HG02938 (cell line): ENCODE data around the gene GGT6.
"Not testable (repeated sequence)": the region's sequence is repeated elsewhere in the genome, so short reads cannot be mapped to it uniquely, and the experiment has no call there.

Experiments used
- ATAC-seq: cut with Tn5 transposase; IDR thresholded peaks from one replicate; pipeline ENCODE4 v1.9.1; 2021; ENCODE audit warnings: mild to moderate bottlenecking, moderate library complexity; ENCODE audit not compliant: unreplicated experiment

Gene GGT6, protein sequence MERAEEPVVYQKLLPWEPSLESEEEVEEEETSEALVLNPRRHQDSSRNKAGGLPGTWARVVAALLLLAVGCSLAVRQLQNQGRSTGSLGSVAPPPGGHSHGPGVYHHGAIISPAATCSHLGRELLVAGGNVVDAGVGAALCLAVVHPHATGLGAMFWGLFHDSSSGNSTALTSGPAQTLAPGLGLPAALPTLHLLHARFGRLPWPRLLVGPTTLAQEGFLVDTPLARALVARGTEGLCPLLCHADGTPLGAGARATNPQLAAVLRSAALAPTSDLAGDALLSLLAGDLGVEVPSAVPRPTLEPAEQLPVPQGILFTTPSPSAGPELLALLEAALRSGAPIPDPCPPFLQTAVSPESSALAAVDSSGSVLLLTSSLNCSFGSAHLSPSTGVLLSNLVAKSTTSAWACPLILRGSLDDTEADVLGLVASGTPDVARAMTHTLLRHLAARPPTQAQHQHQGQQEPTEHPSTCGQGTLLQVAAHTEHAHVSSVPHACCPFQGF

DNA sequence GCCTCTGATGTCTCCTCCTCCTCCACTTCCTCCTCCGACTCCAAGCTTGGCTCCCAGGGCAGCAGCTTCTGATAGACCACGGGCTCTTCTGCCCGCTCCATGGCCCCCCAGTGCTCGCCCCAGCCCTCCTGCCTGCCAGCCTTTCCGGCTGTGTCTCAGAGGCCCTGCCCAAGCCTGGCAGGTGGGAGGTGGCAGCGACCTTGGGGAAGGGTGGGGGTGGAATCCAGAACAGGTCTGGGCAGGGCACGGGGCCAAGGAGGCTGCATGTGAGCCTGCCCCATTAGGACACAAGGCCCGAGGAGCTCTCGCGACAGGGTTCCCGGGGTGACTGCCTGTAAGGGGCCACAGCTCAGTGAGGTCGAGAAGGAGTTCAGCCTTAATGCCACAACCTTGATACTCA, at the start of gene GGT6:
Gene GGT6, minus strand, starts transcription at position 157 of the 400 bp plus-strand sequence. Its CDS starts 56 bp downstream, at position 101.
- no peak for ATAC-seq

DNA sequence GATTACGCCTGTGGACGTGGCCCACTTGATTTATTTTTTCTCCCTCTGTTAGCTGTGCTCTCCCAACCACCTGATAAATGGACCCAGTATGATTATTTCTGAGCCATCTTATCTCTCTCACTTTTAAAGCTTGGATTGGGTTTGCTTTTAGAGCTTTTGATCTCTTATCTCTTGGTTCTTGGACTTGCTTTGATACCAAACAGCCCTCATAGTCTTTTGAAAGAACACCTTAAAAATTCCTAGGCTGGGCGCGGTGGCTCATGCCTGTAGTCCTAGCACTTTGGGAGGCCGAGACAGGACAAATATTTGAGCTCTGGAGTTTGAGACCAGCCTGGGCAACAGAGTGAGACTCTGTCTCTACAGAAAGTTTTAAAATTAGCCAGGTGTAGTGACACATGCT, 49.8 kb upstream of the GGT6 start:
- no peak for ATAC-seq

DNA sequence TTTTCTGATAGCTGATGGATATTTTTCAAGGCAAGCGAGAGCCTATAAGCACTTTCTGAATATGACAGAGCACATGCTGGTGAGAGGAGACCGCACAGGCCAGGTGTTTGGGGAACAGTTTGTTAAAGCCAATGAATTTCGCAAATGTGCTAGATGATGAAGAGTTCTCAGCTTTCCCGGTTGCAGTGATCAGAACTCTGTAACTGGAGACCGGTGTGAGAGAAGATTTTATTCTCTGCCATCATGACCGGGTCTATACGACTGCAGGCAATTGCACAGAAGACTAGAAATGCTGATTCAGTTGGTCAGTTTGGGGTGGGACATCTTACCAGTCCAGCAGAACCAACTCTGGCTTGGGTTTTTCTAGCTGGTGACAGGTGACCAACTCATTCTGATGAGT, 49.4 kb upstream of the GGT6 start:
- ATAC-seq, result no peak

DNA sequence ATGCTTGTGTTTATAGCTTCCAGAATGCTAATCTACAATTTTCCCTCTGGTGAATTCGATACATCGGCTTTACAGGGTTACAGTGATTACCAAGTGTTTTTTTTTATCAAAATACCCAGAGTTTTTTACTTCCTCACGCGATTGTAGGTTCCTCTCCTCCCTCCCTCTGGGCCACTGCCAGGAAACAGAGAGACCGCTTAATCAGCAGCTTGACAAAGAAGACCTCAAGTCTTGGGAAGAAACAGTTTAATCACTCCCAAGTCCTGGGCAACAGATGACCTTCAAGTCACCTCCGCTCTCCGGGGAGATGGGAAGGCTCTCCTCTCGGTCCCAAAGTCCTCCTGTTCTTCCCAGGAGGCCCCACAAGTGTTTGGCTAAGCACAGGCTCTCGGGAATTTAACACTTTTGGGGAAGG, 47.4 kb upstream of the GGT6 start:
- no peak for ATAC-seq

DNA sequence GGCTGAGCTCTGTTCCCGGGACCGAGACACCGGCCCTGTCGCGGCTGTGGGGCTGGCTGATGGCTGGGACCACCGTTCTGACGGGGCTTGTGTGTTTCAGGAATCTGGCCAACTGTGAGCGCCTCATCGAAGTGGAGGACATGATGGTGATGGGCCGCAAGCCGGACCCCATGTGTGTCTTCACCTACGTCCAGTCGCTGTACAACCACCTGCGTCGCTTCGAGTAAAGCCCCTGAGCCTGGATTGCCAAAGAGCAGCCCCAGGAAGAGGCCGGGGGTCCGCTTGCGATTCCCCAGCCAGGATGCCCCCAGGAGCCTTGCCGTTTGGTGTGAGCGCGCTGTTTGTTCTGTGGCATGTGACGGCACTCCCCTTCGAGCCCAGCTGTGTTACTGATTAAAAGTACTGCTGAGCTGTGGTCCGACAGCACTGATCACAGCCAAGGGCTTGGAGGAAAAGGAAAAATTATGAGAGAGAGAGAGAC, 46.9 kb upstream of the GGT6 start:
- no peak for ATAC-seq

DNA sequence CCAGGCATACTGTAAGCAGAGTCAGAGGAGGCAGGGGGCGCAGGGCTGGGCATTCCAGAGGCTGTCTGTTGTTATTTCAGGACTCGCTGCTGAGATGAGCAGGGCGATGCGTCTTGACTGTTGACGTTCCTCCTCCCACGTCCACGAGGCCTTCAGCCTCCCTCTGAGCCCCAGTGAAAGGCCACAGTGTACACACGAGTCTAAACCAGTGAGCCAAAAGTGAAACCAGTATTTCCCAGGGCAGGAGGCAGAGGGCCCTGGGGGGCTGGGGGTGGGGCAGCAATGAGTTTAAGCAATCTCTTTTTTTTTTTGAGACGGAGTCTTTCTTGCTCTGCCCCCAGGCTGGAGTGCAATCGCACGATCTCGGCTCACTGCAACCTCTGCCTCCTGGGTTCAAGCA, 45.4 kb upstream of the GGT6 start:
- no peak for ATAC-seq

DNA sequence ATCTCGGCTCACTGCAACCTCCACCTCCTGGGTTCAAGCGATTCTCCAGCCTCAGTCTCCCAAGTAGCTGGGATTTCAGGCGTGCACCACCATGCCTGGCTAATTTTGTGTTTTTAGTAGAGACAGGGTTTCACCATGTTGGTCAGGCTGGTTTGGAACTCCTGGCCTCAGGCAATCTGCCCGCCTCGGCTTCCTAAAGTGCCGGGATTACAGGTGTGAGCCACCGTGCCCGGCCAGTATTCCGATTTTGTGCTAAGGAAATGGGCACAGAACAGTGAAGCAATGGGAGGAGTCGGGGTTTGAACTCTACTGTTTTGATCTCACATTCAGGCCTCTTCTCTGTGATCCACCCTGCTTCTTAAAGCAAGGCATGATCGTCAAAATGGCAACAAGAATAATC, 44.4 kb upstream of the GGT6 start:
- not testable (repeated sequence) for ATAC-seq

DNA sequence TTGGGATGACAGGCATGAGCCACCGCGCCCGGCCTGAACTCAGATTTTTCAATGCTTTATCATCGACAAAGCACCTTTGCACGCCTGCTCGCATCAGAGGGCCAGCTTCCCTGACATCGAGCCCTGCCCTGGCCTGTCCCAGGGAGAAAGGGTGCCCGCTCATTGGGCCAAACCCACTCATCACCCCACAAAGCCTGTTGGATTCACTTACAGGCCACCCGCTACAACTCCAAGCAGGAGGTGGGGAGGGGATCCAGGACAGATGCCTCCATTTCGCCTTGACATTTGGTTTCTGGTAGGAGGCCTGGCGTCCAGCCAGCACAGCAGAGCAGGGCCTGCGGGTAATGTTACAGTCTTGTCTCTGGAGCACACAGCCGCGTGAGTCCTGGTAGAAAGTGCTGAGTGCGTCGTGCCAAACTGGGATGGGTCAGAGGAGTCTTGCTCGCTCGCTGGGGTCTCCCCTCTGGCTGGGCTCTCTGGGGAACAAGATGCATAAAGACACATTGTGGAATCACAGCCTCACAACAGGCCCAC, 43.8 kb upstream of the GGT6 start:
- ATAC-seq, result no peak

DNA sequence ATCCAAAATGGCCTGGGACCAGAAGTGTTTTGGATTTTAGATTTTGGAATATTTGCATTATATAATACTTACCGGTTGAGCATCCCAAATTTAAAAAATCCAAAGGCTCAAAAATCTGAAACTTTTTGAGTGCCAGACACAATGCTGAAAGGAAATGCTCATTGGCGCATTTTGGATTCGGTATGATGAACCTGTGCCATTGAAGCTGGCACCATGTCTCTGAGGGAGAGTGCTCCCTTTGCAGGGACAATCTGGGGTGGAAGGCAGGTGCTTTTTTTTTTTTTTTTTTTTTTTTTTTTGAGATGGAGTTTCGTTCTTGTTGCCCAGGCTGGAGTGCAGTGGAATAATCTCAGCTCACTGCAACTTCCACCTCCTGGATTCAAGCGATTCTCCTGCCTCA, 41.7 kb upstream of the GGT6 start:
- ATAC-seq, result no peak

DNA sequence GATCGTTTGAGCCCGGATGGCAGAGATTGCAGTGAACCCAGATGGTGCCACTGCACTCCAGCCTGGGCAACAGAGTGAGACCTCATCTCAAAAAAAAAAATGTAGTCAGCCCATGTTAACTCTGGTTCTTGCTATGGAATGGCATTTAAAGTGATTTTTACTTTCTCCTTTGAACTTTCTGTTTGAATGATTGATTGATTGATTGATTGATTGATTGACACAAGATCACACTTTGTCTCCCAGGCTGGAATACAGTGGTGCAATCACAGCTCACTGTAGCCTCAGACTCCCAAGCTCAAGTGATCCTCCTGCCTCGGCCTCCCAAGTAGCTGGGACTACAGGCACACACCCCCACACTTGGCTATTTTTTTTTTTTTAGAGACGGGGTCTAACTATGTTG, 40.9 kb upstream of the GGT6 start:
- no peak for ATAC-seq

DNA sequence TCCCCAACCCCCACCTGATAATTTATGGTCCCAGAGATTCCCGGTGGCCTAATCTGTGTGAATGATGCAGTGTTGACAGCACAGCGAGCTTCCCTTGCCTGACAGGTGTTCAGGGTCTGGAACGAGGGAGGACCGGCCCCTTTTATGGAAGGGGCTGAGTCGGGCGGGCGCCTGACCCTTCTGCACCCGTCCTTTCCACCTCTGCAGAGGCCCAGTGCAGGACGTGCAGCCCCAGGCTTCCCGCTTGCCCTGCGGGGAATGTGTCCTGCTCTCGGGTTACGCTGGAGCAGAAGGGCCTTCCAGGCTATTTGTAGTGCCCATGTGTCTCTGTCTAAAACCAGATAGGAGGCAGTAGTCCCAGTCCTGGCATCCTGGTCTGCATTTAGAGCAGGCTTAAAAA, 40.2 kb upstream of the GGT6 start:
- ATAC-seq, result no peak

DNA sequence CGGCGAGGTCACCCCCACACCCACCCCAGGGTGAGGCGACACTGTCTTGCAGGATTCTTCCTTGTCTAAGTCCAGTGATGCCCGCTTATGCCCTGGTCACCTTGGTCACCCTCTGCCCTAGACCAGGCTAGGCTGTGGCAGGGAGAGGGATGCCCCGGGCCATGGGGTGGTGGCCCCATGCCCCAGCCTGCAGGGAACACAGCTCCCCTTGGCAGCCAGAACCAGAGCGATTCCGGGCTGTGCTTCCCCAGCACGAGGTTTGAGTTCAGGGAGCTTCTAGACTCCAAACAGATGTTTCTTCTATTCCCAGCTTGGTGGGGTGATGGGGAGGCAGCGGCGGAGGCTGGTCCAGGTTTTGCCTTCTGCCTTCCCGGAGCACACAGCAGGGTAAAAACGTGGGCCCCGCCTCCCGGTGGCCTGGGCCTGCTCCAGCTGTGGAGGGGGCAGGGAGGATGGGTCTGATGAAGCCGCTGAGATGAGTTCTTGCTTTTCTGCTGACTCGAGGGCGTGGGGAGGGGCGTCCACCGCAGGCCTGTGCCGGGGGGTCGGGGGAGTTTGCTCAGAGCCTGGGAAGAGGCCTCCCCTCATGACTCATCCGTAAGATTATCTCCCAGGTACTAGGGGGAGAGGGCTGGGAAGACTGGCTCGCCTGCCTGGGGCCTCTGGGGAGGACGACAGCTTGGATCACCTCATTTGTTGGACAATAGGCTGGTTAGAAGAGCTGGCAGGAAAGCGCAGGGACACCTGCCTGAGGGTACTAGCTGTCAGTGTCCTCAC, 39.3 kb upstream of the GGT6 start:
- ATAC-seq, result no peak

DNA sequence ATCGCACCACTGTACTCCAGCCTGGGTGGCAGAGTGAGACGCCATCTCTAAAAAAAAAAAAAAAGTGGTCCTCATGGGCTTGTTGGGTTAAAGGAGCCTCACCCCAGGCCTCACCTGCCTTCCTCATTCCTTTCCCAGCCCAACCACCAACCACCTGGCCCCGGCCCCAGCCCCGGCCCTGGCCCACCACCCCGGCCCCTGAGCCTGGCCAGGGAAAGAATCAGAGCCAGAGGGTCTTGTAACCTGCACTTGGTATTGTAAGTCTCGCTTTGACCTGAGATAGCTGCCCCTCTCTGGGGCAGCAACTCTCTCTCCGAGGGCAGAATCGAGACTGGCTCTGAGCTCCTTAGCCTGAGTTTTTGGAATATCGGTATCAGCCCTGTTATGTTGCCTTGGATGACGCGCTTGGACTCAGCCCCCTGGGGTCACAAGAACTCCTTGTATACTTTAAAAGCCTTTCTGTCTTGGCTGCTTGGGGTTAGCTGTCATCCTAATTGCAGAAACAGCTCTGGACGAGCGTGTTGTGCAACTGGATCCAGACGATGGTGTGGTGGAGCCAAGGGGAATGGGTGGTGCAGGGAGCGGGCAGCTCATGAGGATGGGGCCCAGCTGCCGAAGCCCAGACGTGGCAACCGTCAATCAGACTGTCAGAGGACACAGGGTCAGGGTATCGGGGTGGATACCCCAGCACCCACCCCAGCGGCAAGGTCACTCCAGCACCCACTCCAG, 38.6 kb upstream of the GGT6 start:
- no peak for ATAC-seq

DNA sequence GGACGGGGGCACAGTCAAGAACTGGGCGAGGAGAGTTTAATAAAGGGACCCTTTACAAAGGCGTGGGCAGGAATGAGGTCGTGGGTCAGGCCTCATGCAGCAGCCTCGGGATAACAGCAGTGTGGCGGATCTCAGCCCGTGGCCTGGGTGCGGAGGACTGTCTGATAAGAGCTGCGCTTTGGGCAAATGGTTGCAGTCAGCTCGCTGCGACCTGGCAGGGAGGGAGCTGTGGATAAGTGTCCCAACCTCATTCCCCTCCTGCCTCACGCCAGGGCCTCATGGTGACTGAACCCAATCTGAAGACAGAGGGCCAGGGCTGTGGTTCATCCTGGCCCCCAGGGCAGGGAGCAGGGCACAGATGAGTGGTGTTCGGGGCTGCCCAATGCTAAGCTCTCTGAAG, 37.6 kb upstream of the GGT6 start:
- no peak for ATAC-seq

DNA sequence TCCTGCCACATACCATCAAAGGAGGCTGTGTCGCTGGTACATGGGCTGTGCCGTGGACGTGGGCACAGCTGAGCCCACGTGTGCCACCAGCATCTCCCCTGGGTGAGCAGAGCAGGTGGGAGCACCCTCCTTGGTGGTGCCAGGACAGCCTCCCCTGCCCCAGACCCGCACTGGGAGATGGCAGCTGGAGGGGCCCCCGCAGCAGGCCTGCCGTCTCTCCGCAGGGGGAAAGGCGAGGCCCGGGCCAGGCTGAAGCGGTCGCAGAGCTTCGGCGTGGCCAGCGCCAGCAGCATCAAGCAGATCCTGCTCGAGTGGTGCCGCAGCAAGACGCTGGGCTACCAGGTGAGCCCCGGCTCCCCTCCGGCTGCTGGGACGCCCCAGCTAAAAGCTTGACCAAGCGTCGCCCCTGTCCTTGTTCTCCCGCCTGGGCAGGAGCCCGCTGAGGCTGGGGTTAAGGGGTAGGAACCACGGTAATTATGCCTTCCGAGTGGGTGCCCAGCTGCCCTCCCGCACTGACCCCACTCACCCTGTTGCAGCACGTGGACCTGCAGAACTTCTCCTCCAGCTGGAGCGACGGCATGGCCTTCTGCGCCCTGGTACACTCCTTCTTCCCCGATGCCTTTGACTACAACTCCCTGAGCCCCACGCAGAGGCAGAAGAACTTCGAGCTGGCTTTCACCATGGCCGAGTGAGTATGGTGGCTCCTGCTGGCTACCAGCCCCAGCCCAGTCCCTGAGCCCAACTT, 36.4 kb upstream of the GGT6 start:
- no peak for ATAC-seq

DNA sequence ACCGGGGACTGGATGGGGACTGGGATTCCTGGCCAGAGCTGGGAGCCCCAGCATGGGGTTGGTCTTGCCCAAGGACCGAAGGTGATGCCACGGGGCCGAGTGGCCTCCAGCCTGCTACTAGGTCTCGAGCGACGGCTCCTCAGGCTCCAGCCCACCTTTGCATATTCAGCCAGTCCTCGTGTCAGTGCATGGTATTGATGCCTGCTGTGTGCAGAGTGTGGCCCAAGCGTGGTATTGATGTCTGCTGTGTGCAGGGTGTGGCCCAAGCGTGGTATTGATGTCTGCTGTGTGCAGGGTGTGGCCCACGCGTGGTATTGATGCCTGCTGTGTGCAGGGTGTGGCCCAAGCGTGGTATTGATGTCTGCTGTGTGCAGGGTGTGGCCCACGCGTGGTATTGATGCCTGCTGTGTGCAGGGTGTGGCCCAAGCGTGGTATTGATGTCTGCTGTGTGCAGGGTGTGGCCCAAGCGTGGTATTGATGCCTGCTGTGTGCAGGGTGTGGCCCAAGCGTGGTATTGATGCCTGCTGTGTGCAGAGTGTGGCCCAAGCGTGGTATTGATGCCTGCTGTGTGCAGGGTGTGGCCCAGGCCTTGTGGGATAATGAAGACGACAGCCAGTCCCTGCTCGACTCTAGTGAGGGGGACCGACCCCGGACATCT, 35.4 kb upstream of the GGT6 start:
- ATAC-seq, result not testable (repeated sequence)

DNA sequence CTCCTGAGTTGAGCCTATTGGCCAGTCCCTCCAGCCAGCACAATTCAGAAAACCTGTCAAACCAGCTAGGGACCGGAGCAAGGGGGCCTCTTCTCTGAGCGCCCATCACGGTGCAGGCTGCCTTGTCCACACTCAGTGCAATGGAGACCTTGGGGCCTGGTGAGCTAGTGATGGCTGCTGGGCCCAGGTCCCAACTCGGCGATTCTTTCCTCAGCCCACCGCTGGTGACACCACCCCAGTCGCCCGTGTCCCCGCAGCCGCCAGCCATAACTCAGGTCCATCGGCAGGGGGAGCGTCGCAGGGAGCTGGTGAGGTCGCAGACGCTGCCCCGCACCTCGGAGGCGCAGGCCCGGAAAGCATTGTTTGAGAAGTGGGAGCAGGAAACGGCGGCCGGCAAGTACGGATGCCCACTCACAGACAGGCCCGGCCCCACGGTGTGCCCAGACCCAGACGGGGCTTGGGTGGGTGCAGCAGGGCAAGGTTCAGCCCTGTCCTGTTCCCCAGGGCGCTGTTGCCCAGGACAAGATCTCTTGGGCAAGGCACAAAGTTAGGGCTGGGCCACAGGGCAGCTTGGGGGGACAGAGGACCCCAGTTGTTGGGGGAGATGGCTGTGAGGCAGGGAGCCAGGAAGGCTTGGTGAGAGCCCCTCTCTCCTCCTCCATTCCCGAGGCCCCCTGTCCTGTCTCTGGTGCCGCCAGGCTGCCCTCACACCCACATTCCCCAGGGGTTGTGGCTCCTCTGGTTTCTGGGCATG, 34.7 kb upstream of the GGT6 start:
- no peak for ATAC-seq

DNA sequence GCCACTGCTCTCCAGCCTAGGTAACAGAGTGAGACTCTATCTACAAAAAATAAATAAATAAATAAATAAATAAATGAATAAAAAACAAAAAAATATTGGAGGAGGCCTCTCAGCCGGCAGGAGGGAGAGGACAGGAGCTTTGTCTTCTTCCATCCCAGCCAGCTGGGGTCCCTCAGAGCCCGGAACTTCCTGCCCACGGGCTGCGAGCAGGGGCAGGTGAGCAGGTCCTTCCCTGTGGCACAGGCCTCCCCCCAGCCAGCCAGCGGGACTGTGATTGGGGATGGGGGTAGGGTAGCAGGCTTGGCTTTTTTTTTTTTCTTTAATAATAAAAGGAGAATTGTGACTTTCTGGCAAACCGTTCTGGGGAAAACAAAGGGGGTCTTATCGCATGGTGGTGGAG, 34.0 kb upstream of the GGT6 start:
- ATAC-seq, result no peak

DNA sequence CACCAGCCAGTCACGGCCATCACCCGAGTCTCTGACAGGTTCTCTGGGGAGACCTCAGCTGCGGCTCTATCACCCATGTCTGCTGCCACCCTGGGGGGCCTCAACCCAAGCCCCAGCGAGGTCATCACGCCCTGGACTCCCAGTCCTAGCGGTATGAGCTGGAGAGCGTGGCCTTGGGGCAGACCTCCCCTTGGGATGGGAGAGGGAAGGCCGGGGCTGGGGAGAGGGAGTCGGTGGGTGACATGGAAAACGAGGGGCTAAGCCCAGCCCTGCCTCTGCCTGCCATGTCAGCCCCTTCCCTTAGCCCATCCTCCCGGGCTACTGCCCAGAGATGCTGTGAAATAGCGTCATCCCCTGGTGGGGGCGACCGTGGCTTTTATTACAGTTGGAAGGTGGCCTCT, 32.6 kb upstream of the GGT6 start:
- ATAC-seq, result no peak
